Measurements from ENCODE around the gene CHMP5.

- no peak for TF ChIP-seq CTCF (IDR thresholded peaks at IDR 0.05)
- TF ChIP-seq POLR2AphosphoS5 (IDR thresholded peaks at IDR 0.05) = no peak
Measured at GRCh38 chr9:33320230-33320567, 55.4 kb downstream of the CHMP5 start.
